Breast epithelium (tissue), 4 donors: ENCODE data around the gene CSTF1. TPM values are rescaled to one million over a fixed set of nuclear protein-coding genes. Genes with fewer than 3 reads are reported as not detected.
A peak's percentile ranks its signal among the peaks of the same experiment; 100 is the strongest.

Experiments
- DNase-seq, 2 donors: peaks; one replicate each; pipeline ENCODE4 v3.0.0-alpha.2; 2019; ENCODE audit warnings: low spot score in 2 of 2
- H3K27ac ChIP-seq, 2 donors: fragments of 200-600 bp; sonication (generic) in 1 of 2; one replicate each; pipeline ENCODE4 v1.5.1; 2016 to 2019; ENCODE audit warnings: mild to moderate bottlenecking in 1 of 2
- H3K27me3 ChIP-seq, 2 donors: fragments of 200-600 bp; sonication (generic) in 1 of 2; one replicate each; pipeline versions ENCODE4 v1.5.1 to v1.6.0; 2017 to 2019; ENCODE audit warnings: control low read depth in 1 of 2, mild to moderate bottlenecking in 1 of 2
- H3K36me3 ChIP-seq: fragments of 200-600 bp; one replicate; pipeline ENCODE4 v1.5.1; 2019
- H3K4me1 ChIP-seq, 2 donors: fragments of 200-600 bp; sonication (generic); one replicate each; pipeline ENCODE4 v1.5.1; 2016 to 2019; ENCODE audit warnings: control low read depth in 1 of 2
- H3K4me3 ChIP-seq, 3 donors: fragments of 200-600 bp; sonication (generic); 1 replicate in 2 of 3; 2 replicates in 1 of 3; pipeline ENCODE4 v1.5.1; 2016 to 2019; ENCODE audit warnings: mild to moderate bottlenecking in 3 of 3, moderate library complexity in 2 of 3
- H3K9me3 ChIP-seq, 2 donors: fragments of 200-600 bp; sonication (generic) in 1 of 2; one replicate each; pipeline ENCODE4 v1.5.1; 2016 to 2019; ENCODE audit warnings: control low read depth in 1 of 2
- CTCF ChIP-seq, 3 donors: fragments of 450-650 bp; IDR thresholded peaks; one replicate each; pipeline ENCODE4 v1.5.1; 2016 to 2017; ENCODE audit warnings: antibody characterized with exemption in 3 of 3, mild to moderate bottlenecking in 3 of 3, moderate library complexity in 3 of 3
- POLR2A ChIP-seq: fragments of 450-650 bp; IDR thresholded peaks from one replicate; pipeline ENCODE4 v1.6.1; 2016; ENCODE audit warnings: antibody characterized with exemption, mild to moderate bottlenecking, moderate library complexity
- POLR2AphosphoS5 ChIP-seq, 3 donors: sonication (generic); formaldehyde crosslinking; IDR thresholded peaks; one replicate each; pipeline ENCODE4 v1.6.1; 2017; ENCODE audit warnings: antibody characterized with exemption in 3 of 3
- intact Hi-C: fragments of 100-400 bp; cut with DNase I; formaldehyde crosslinking; loops from one replicate; pipeline ENCODE4 v1.15.1; 2023; ENCODE audit warnings: low total_unique reads
- total RNA-seq, 3 donors: library from RNA; depleted of rRNA; stranded (reverse); fragments of >200 nt; gene quantifications; one replicate each; pipeline ENCODE4 v1.1.0, GENCODE V29; 2016

The CSTF1 gene
- 10 to 100 TPM; 17.1 to 53.4 (median 35.7) TPM for total RNA-seq

GRCh38 chr20:56392132-56392880 lies at the start of gene CSTF1, which contains the start of gene AURKA:
Gene CSTF1 (plus strand): TSS chr20:56392645. CDS start chr20:56395553, 2,908 bp downstream.
Gene AURKA (minus strand): TSS chr20:56392215. CDS start chr20:56388197, 4,018 bp downstream.
- Histone ChIP-seq H3K36me3 (peaks cover 7% of the 10 kb centered on the region), H3K4me1 (peaks cover 0 to 24% of the 10 kb centered on the region in 2 donors), H3K27ac (peak within 1 kb of the TSS; percentile 90 to 96), H3K4me3 (peak within 1 kb of the TSS; percentile 77 to 96 (median 85)), H3K27me3 (no peaks in the 10 kb centered on the region), H3K9me3 (no peaks in the 10 kb centered on the region)
- intact Hi-C loops: no loop called here
- DNase-seq: peak; percentile 99
- no peak for TF ChIP-seq CTCF (IDR thresholded peaks at IDR 0.05)
- no peak for TF ChIP-seq POLR2A
- peak; percentile 91 to 97 (median 93) for TF ChIP-seq POLR2AphosphoS5 (IDR thresholded peaks at IDR 0.05)

GRCh38 chr20:56342783-56343182 lies 49.7 kb upstream of the CSTF1 start:
- intact Hi-C loops: no loop called here
- no peak overlapping the region for H3K27ac ChIP-seq
- peaks cover 0 to 15% of the 10 kb centered on the region in 2 donors for H3K27me3 ChIP-seq

DNA sequence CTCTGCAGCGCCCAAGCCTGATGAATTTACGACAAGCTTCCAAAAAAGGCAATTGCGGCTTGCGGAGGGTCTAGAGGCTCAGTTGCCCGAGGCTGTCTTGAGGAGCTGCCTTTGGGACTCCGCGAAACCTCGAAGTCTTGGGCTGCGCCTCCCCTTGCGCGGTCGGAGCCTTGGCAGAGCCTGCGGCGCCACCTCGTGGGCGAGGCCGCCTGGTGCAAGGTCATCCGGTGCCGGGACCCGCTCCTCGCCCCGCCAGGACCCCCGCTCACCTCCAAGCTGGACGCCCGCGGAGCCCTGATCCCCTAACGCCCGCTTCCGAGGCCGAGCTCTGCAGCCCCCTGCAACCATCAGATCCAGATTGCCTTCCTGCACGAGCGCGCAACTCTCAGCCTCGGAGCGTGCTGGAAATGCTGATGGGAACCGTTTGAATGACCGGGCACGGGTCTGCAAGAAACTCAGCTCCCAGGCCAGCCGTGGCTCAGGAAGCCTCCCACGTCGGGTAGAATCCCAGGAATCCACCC lies 48.5 kb upstream of the CSTF1 start:
- Histone ChIP-seq H3K4me1 (no peaks in the 10 kb centered on the region), H3K9me3 (no peaks in the 10 kb centered on the region), H3K4me3 (peak overlapping the region in 2 of 3 donors; percentile 29 to 43), H3K27me3 (peaks cover 0 to 15% of the 10 kb centered on the region in 2 donors), H3K36me3 (no peaks in the 10 kb centered on the region), H3K27ac (no peak overlapping the region)
- intact Hi-C loops: no loop called here
- TF ChIP-seq POLR2A: no peak
- peak; percentile 29 to 69 (median 50) for TF ChIP-seq CTCF (IDR thresholded peaks at IDR 0.05)
- DNase-seq: no peak

More at GRCh38 chr20:56342783-56343182, 49.7 kb upstream of the CSTF1 start:
- H3K4me3 ChIP-seq: no peak overlapping the region
- no peak for DNase-seq
- H3K4me1 ChIP-seq: no peaks in the 10 kb centered on the region
- H3K36me3 ChIP-seq: no peaks in the 10 kb centered on the region
- TF ChIP-seq POLR2AphosphoS5 (IDR thresholded peaks at IDR 0.05): no peak
- no peak for TF ChIP-seq CTCF (IDR thresholded peaks at IDR 0.05)
- TF ChIP-seq POLR2A: no peak
- H3K9me3 ChIP-seq: no peaks in the 10 kb centered on the region

GRCh38 chr20:56345911-56346310 lies 46.5 kb upstream of the CSTF1 start:
- H3K4me1 ChIP-seq: no peaks in the 10 kb centered on the region
- H3K4me3 ChIP-seq: no peak overlapping the region
- no peak for TF ChIP-seq POLR2A
- TF ChIP-seq CTCF (IDR thresholded peaks at IDR 0.05): no peak
- no peak for TF ChIP-seq POLR2AphosphoS5 (IDR thresholded peaks at IDR 0.05)
- intact Hi-C loops: no loop called here
- DNase-seq: no peak
- H3K9me3 ChIP-seq: no peaks in the 10 kb centered on the region
- H3K27me3 ChIP-seq: peaks cover 0 to 15% of the 10 kb centered on the region in 2 donors
- H3K36me3 ChIP-seq: no peaks in the 10 kb centered on the region
- H3K27ac ChIP-seq: no peak overlapping the region
